HG03469 (cell line): ENCODE results near the gene KRT10.
"Not testable (repeated sequence)": the region's sequence is repeated elsewhere in the genome, so short reads cannot be mapped to it uniquely, and the experiment has no call there.

ENCODE experiments used
- ATAC-seq: cut with Tn5 transposase; IDR thresholded peaks from one replicate; pipeline ENCODE4 v1.9.1; 2021; ENCODE audit warnings: mild to moderate bottlenecking, moderate library complexity, moderate number of reproducible peaks; ENCODE audit not compliant: unreplicated experiment

Gene KRT10

GRCh38 chr17:40833882-40834281 is 11.5 kb upstream of the KRT10 start:
- ATAC-seq: no peak

- no peak for ATAC-seq
These were observed 10.4 kb upstream of the KRT10 start for GRCh38 chr17:40832840-40833239.

- ATAC-seq: no peak
These were observed 7.8 kb upstream of the KRT10 start for GRCh38 chr17:40830085-40830776.

- no peak for ATAC-seq
These were observed 6.1 kb upstream of the KRT10 start for GRCh38 chr17:40828454-40829044.

- ATAC-seq: no peak
These were observed 5.5 kb upstream of the KRT10 start for GRCh38 chr17:40827746-40828453.

- no peak for ATAC-seq
These were observed 3.2 kb upstream of the KRT10 start for GRCh38 chr17:40825599-40825998.

- ATAC-seq: no peak
These were observed 1.8 kb upstream of the KRT10 start for GRCh38 chr17:40824015-40824832.

GRCh38 chr17:40821536-40821935 is 878 bp downstream of the KRT10 start:
- no peak for ATAC-seq

GRCh38 chr17:40820228-40820838 is 2.1 kb downstream of the KRT10 start:
- ATAC-seq: no peak

- no peak for ATAC-seq
These were observed 2.8 kb downstream of the KRT10 start for GRCh38 chr17:40819528-40820125.

- no peak for ATAC-seq
These were observed 3.5 kb downstream of the KRT10 start for GRCh38 chr17:40818733-40819527.

GRCh38 chr17:40818343-40818732 is 4.1 kb downstream of the KRT10 start:
- ATAC-seq: no peak

GRCh38 chr17:40817103-40817682 is 5.2 kb downstream of the KRT10 start:
- no peak for ATAC-seq

GRCh38 chr17:40816569-40816968 is 5.8 kb downstream of the KRT10 start:
- ATAC-seq: no peak

- ATAC-seq: no peak
These were observed 7.0 kb downstream of the KRT10 start for GRCh38 chr17:40815381-40815780.

GRCh38 chr17:40814657-40815056 is 7.8 kb downstream of the KRT10 start:
- not testable (repeated sequence) for ATAC-seq

- ATAC-seq: no peak
These were observed 8.6 kb downstream of the KRT10 start for GRCh38 chr17:40813804-40814203.

- ATAC-seq: no peak
These were observed 9.8 kb downstream of the KRT10 start for GRCh38 chr17:40812639-40813038.

- ATAC-seq: no peak
These were observed 11.9 kb downstream of the KRT10 start for GRCh38 chr17:40810494-40810893.
